Neural cell (in vitro differentiated cells): Measurements from ENCODE around the gene MEFV. TPM values are rescaled to one million over a fixed set of nuclear protein-coding genes. Genes with fewer than 3 reads are reported as not detected.

Source experiments
- H2AFZ ChIP-seq: fragments of 200-600, 300-800 bp; sonication (generic), shearing (Covaris generic); 2 replicates; pipeline ENCODE4 v1.6.0; 2014; ENCODE audit warnings: low read depth, mild to moderate bottlenecking, antibody characterized with exemption, low read length, moderate library complexity
- H3F3A ChIP-seq: fragments of 200-600 bp; shearing (Covaris generic); 2 replicates; pipeline ENCODE4 v1.6.1; 2016; ENCODE audit warnings: mild to moderate bottlenecking, moderate library complexity, mixed read lengths, antibody characterized with exemption, low read length; ENCODE audit not compliant: insufficient read depth, poor library complexity, severe bottlenecking
- H3K27ac ChIP-seq: fragments of 200-600, 300-800 bp; sonication (generic), shearing (Covaris generic); 2 replicates; pipeline ENCODE4 v1.5.1; 2014; ENCODE audit warnings: mild to moderate bottlenecking, low read length, moderate library complexity
- H3K27me3 ChIP-seq: fragments of 300-800, 200-600 bp; sonication (generic), shearing (Covaris generic); 2 replicates; pipeline ENCODE4 v1.6.0; 2014; ENCODE audit warnings: mild to moderate bottlenecking, low read depth, low read length, moderate library complexity; ENCODE audit not compliant: insufficient read depth
- H3K36me3 ChIP-seq: fragments of 300-800, 200-600 bp; sonication (generic), shearing (Covaris generic); 2 replicates; pipeline ENCODE4 v1.5.1; 2014; ENCODE audit warnings: mild to moderate bottlenecking, antibody characterized with exemption, low read length, moderate library complexity; ENCODE audit not compliant: insufficient read depth
- H3K4me2 ChIP-seq: fragments of 300-800, 200-600 bp; sonication (generic), shearing (Covaris generic); 2 replicates; pipeline ENCODE4 v1.6.0; 2014; ENCODE audit warnings: mild to moderate bottlenecking, low read length
- H3K4me3 ChIP-seq: fragments of 300-800, 200-600 bp; sonication (generic), shearing (Covaris generic); 2 replicates; pipeline ENCODE4 v1.5.1; 2014; ENCODE audit warnings: mild to moderate bottlenecking, low read length, moderate library complexity
- H3K79me2 ChIP-seq: fragments of 200-600 bp; shearing (Covaris generic); replicated peaks from 2 replicates; pipeline ENCODE4 v1.6.0; 2014; ENCODE audit warnings: mild to moderate bottlenecking, low read length, moderate library complexity; ENCODE audit not compliant: insufficient read depth
- H3K9ac ChIP-seq: fragments of 300-800, 200-600 bp; sonication (generic), shearing (Covaris generic); 2 replicates; pipeline ENCODE4 v1.6.1; 2016; ENCODE audit warnings: mild to moderate bottlenecking, low read length, mixed read lengths
- H3K9me2 ChIP-seq: fragments of 200-600 bp; shearing (Covaris generic); 2 replicates; pipeline ENCODE4 v1.6.1; 2016; ENCODE audit warnings: mild to moderate bottlenecking, low read length, mixed read lengths; ENCODE audit not compliant: insufficient read depth
- H3K9me3 ChIP-seq: fragments of 200-600, 300-800 bp; sonication (generic), shearing (Covaris generic); 2 replicates; pipeline ENCODE4 v1.6.1; 2016; ENCODE audit warnings: mild to moderate bottlenecking, mixed run types, low read length, moderate library complexity, mixed read lengths
- H4K20me1 ChIP-seq: fragments of 200-600 bp; shearing (Covaris generic); 2 replicates; pipeline ENCODE4 v1.6.1; 2016; ENCODE audit warnings: mild to moderate bottlenecking, mixed run types; ENCODE audit not compliant: insufficient read depth
- CTCF ChIP-seq: fragments of 450-650 bp; IDR thresholded peaks from 2 replicates; pipeline ENCODE4 v1.5.1; 2014; ENCODE audit warnings: antibody characterized with exemption, mild to moderate bottlenecking, moderate library complexity; ENCODE audit not compliant: poor library complexity, severe bottlenecking
- EP300 ChIP-seq: fragments of 450-650 bp; conservative IDR thresholded peaks from 2 replicates; pipeline ENCODE4 v1.6.1; 2014; ENCODE audit warnings: antibody characterized with exemption, mild to moderate bottlenecking, moderate library complexity; ENCODE audit not compliant: poor library complexity, severe bottlenecking
- EZH2 ChIP-seq: fragments of 200-600, 300-800 bp; shearing (Covaris generic), sonication (generic); IDR thresholded peaks from 2 replicates; pipeline ENCODE4 v1.6.1; 2014; ENCODE audit warnings: antibody characterized with exemption, low read length, borderline replicate concordance, mild to moderate bottlenecking; ENCODE audit not compliant: insufficient read depth, poor library complexity, severe bottlenecking
- MXI1 ChIP-seq: fragments of 450-650 bp; conservative IDR thresholded peaks from 2 replicates; pipeline ENCODE4 v1.6.1; 2014; ENCODE audit warnings: antibody characterized with exemption, mild to moderate bottlenecking; ENCODE audit not compliant: poor library complexity, severe bottlenecking
- POLR2AphosphoS5 ChIP-seq: IDR thresholded peaks from 2 replicates; pipeline ENCODE4 v1.6.1; 2012
- RAD21 ChIP-seq: fragments of 450-650 bp; conservative IDR thresholded peaks from 2 replicates; pipeline ENCODE4 v1.6.1; 2014; ENCODE audit warnings: antibody characterized with exemption, mild to moderate bottlenecking, moderate library complexity
- REST ChIP-seq: IDR thresholded peaks from 2 replicates; pipeline ENCODE4 v1.6.1; 2012; ENCODE audit warnings: borderline replicate concordance
- SMC3 ChIP-seq: fragments of 450-650 bp; conservative IDR thresholded peaks from 2 replicates; pipeline ENCODE4 v1.6.1; 2014; ENCODE audit warnings: antibody characterized with exemption, mild to moderate bottlenecking, moderate library complexity; ENCODE audit not compliant: poor library complexity
- TAF1 ChIP-seq: IDR thresholded peaks from 2 replicates; pipeline ENCODE4 v1.6.1; 2012; ENCODE audit warnings: low read depth
- polyA plus RNA-seq: library from polyadenylated mRNA; depleted of rRNA; stranded (reverse); fragments of >200 nt; gene quantifications from 2 replicates; pipeline ENCODE4 v1.2.3, GENCODE V29; 2014

Gene MEFV
- polyA plus RNA-seq, 1 donor from 2014 or later, result not detected

- Histone ChIP-seq H3K27ac (no peak overlapping the region), H3K9me3 (no peaks in the 10 kb centered on the region), H3K9ac (no peak overlapping the region), H3K4me3 (no peak overlapping the region), H3K36me3 (no peaks in the 10 kb centered on the region), H4K20me1 (no peaks in the 10 kb centered on the region), H3K4me2 (no peak overlapping the region), H3K27me3 (peaks cover 65% of the 10 kb centered on the region), H3K79me2 (no peaks in the 10 kb centered on the region), H3F3A (no peaks in the 10 kb centered on the region), H2AFZ (no peak overlapping the region), H3K9me2 (no peaks in the 10 kb centered on the region)
- TF ChIP-seq SMC3 (no peak), TAF1 (no peak), MXI1 (no peak), EP300 (no peak), CTCF (no peak), POLR2AphosphoS5 (no peak), EZH2 (no peak), REST (no peak), RAD21 (no peak)
Measured at GRCh38 chr16:3193221-3194212, 62.9 kb downstream of the MEFV start.

- Histone ChIP-seq H3K4me2 (no peak overlapping the region), H2AFZ (no peak overlapping the region), H3K4me3 (no peak overlapping the region), H3F3A (no peaks in the 10 kb centered on the region), H3K36me3 (no peaks in the 10 kb centered on the region), H3K9ac (no peak overlapping the region), H3K27ac (no peak overlapping the region), H3K79me2 (no peaks in the 10 kb centered on the region), H3K9me2 (no peaks in the 10 kb centered on the region), H3K27me3 (peaks cover 69% of the 10 kb centered on the region), H3K9me3 (no peaks in the 10 kb centered on the region), H4K20me1 (no peaks in the 10 kb centered on the region)
- no peak for TF ChIP-seq CTCF
- TF ChIP-seq RAD21, result no peak
- no peak for TF ChIP-seq EZH2
- no peak for TF ChIP-seq POLR2AphosphoS5
- TF ChIP-seq TAF1, result no peak
- no peak for TF ChIP-seq MXI1
- TF ChIP-seq EP300, result no peak
- TF ChIP-seq REST, result no peak
- TF ChIP-seq SMC3, result no peak
Measured at GRCh38 chr16:3192476-3193019, 63.9 kb downstream of the MEFV start.
